ENCODE measurements around the gene SCAMP4.

DNA sequence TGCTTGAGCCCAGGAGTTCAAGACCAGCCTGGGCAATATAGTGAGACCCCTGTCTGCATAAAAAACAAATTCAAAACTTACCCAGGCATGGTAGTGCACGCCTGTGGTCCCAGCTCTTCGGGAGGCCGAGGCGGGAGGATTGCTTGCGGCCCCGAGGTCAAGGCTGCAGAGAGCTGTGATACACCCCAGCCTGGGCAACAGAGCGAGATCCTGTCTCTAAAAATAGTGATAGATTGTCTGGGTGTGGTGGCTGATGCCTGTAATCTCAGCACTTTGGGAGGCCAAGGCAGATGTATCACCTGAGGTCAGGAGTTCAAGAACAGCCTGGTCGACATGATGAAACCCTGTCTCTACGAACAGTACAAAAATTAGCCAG, 37.9 kb upstream of the SCAMP4 start:
- no peak for TF ChIP-seq CBX8 (IDR thresholded peaks at IDR 0.05; ENCODE audit: borderline replicate concordance, extremely low read depth, low read depth, low read length, poor library complexity, severe bottlenecking)
- no peak for TF ChIP-seq JUN (IDR thresholded peaks at IDR 0.05; ENCODE audit: borderline replicate concordance, low read depth, low read length)
- TF ChIP-seq JUN (CRISPR knock-in tag; IDR thresholded peaks at IDR 0.05; ENCODE audit: borderline replicate concordance), result no peak
- TF ChIP-seq ZEB2 (IDR thresholded peaks at IDR 0.05), result no peak
- no peak for TF ChIP-seq CSDE1 (IDR thresholded peaks at IDR 0.05)

Measured in K562 (cell line).